HG03097 (cell line): Measurements from ENCODE around the gene MYO5A.
A peak's percentile ranks its signal among the peaks of the same experiment; 100 is the strongest.
"Not testable (repeated sequence)": the region's sequence is repeated elsewhere in the genome, so short reads cannot be mapped to it uniquely, and the experiment has no call there.

Source experiments
- ATAC-seq: cut with Tn5 transposase; IDR thresholded peaks from one replicate; pipeline ENCODE4 v1.9.1; 2021; ENCODE audit not compliant: unreplicated experiment, low FRiP score

Gene MYO5A

GRCh38 chr15:52301265-52301847 lies 227.3 kb downstream of the MYO5A start:
- no peak for ATAC-seq

GRCh38 chr15:52295421-52296001 lies 233.2 kb downstream of the MYO5A start, which contains the start of gene MYO5C:
Gene MYO5C, minus strand, starts transcription at chr15:52295804. Its CDS starts 168 bp downstream, at chr15:52295636.
- no peak for ATAC-seq

GRCh38 chr15:52294881-52295420 lies 233.7 kb downstream of the MYO5A start:
- no peak for ATAC-seq

- no peak for ATAC-seq
Observed at GRCh38 chr15:52292780-52293392, 235.8 kb downstream of the MYO5A start.

GRCh38 chr15:52291204-52291603 lies 237.5 kb downstream of the MYO5A start:
- peak; percentile 59 for ATAC-seq

GRCh38 chr15:52290800-52291199 lies 237.9 kb downstream of the MYO5A start:
- no peak for ATAC-seq

- no peak for ATAC-seq
Observed at GRCh38 chr15:52290329-52290728, 238.4 kb downstream of the MYO5A start.

- ATAC-seq = no peak
Observed at GRCh38 chr15:52289629-52290081, 239.0 kb downstream of the MYO5A start.

GRCh38 chr15:52288986-52289385 lies 239.7 kb downstream of the MYO5A start:
- ATAC-seq = no peak

- no peak for ATAC-seq
Observed at GRCh38 chr15:52288051-52288942, 240.4 kb downstream of the MYO5A start.

- ATAC-seq = no peak
Observed at GRCh38 chr15:52287114-52287513, 241.6 kb downstream of the MYO5A start.

GRCh38 chr15:52285941-52286340 lies 242.7 kb downstream of the MYO5A start:
- ATAC-seq = not testable (repeated sequence)

- ATAC-seq = no peak
Observed at GRCh38 chr15:52284164-52284563, 244.5 kb downstream of the MYO5A start.

GRCh38 chr15:52283281-52283680 lies 245.4 kb downstream of the MYO5A start:
- no peak for ATAC-seq

GRCh38 chr15:52282418-52282817 lies 246.3 kb downstream of the MYO5A start:
- no peak for ATAC-seq

- ATAC-seq = no peak
Observed at GRCh38 chr15:52281085-52282035, 247.3 kb downstream of the MYO5A start.

- ATAC-seq = no peak
Observed at GRCh38 chr15:52280326-52281084, 248.2 kb downstream of the MYO5A start.

GRCh38 chr15:52278636-52279367 lies 249.9 kb downstream of the MYO5A start:
- ATAC-seq = no peak
